OCI-LY7 (cell line): ENCODE measurements around the gene ANKRD22. TPM values are rescaled to one million over a fixed set of nuclear protein-coding genes. Genes with fewer than 3 reads are reported as not detected.

ENCODE experiments used
- BruUV-seq: library from RNA; stranded (reverse); fragments of 400-500 nt; replicated peaks from 2 replicates; lab custom pipeline; 2021; lab: Mats Ljungman, UMichigan
- CTCF ChIA-PET: fragments of 300-600 bp; sonication (Branson Sonifier 250); formaldehyde crosslinking; loops from one replicate; lab custom pipeline; 2022; ENCODE audit warnings: antibody characterized with exemption; ENCODE audit not compliant: unreplicated experiment; lab: Charles Lee
- POLR2A ChIA-PET: fragments of 300-600 bp; sonication (Branson Sonifier 250); formaldehyde crosslinking; loops from one replicate; lab custom pipeline; 2022; ENCODE audit warnings: antibody characterized with exemption; lab: Charles Lee
- DNase-seq: peaks from one replicate; pipeline ENCODE4 v3.0.0-alpha.2; 2015; ENCODE audit warnings: low spot score
- H2AFZ ChIP-seq: fragments of 200-600 bp; sonication (generic), shearing (Covaris generic); 2 replicates; pipeline ENCODE4 v1.6.1; 2014; ENCODE audit warnings: mild to moderate bottlenecking, antibody characterized with exemption, low read length, moderate library complexity
- H3K27ac ChIP-seq: fragments of 200-600 bp; sonication (generic); 2 replicates; pipeline ENCODE4 v1.5.1; 2014; ENCODE audit warnings: mixed run types, low read depth, mild to moderate bottlenecking, moderate library complexity, low read length, inconsistent platforms; ENCODE audit not compliant: poor library complexity, severe bottlenecking
- H3K36me3 ChIP-seq: fragments of 200-600 bp; sonication (generic); 2 replicates; pipeline ENCODE4 v1.6.1; 2014; ENCODE audit warnings: mild to moderate bottlenecking, antibody characterized with exemption, low read length, moderate library complexity, mixed read lengths; ENCODE audit not compliant: insufficient read depth
- H3K4me1 ChIP-seq: fragments of 200-600 bp; sonication (generic); 2 replicates; pipeline ENCODE4 v1.5.1; 2014; ENCODE audit warnings: mild to moderate bottlenecking, low read length; ENCODE audit not compliant: insufficient read depth, poor library complexity, severe bottlenecking
- H3K4me2 ChIP-seq: fragments of 200-600 bp; sonication (generic); 2 replicates; pipeline ENCODE4 v1.6.1; 2014; ENCODE audit warnings: mild to moderate bottlenecking, low read length
- H3K4me3 ChIP-seq: fragments of 200-600 bp; sonication (generic); 2 replicates; pipeline ENCODE4 v1.5.1; 2014; ENCODE audit warnings: mild to moderate bottlenecking, low read depth, low read length; ENCODE audit not compliant: poor library complexity, severe bottlenecking
- H3K79me2 ChIP-seq: fragments of 200-600 bp; sonication (generic); 2 replicates; pipeline ENCODE4 v1.6.1; 2016; ENCODE audit warnings: low read depth, mild to moderate bottlenecking, low read length, moderate library complexity, mixed read lengths; ENCODE audit not compliant: insufficient read depth
- H3K9me2 ChIP-seq: fragments of 200-600 bp; sonication (generic); 2 replicates; pipeline ENCODE4 v1.6.1; 2016; ENCODE audit warnings: mild to moderate bottlenecking, low read length, mixed read lengths; ENCODE audit not compliant: insufficient read depth
- H3K9me3 ChIP-seq: fragments of 200-600 bp; sonication (generic); 2 replicates; pipeline ENCODE4 v1.6.1; 2014; ENCODE audit warnings: mild to moderate bottlenecking, mixed run types, low read length, mixed read lengths
- H4K20me1 ChIP-seq: fragments of 200-600 bp; sonication (generic); 2 replicates; pipeline ENCODE4 v1.6.1; 2014; ENCODE audit warnings: mild to moderate bottlenecking, antibody characterized with exemption, low read length, moderate library complexity, mixed read lengths; ENCODE audit not compliant: insufficient read depth
- CTCF ChIP-seq: fragments of 200-600 bp; sonication (generic); conservative IDR thresholded peaks from 2 replicates; pipeline ENCODE4 v1.5.1; 2014; ENCODE audit warnings: mild to moderate bottlenecking, antibody characterized with exemption, low read length, moderate library complexity, mixed read lengths
- EZH2phosphoT487 ChIP-seq: fragments of 200-600 bp; sonication (generic); IDR thresholded peaks from 2 replicates; pipeline ENCODE4 v1.6.1; 2018; ENCODE audit warnings: low read depth, borderline replicate concordance, mild to moderate bottlenecking, mixed run types, antibody characterized with exemption, low read length, moderate library complexity, mixed read lengths
- intact Hi-C: fragments of 100-400 bp; cut with micrococcal nuclease; formaldehyde crosslinking; loops from one replicate; pipeline ENCODE4 v1.10.0; 2022; ENCODE audit not compliant: unreplicated experiment
- total RNA-seq, 2 experiments: library from RNA; depleted of rRNA in 1 of 2; stranded (reverse); fragments of >200 nt in 1 of 2; shearing (Covaris generic) in 1 of 2; gene quantifications; 2 replicates each; pipeline ENCODE4 v1.2.3, GENCODE V29; 2014 to 2022

ANKRD22 gene
- total RNA-seq, 2 experiments from 2014 or later: not detected

- intact Hi-C loops: no loop called here
- TF ChIP-seq EZH2phosphoT487 (no peak), CTCF (no peak)
- H4K20me1 ChIP-seq: no peaks in the 10 kb centered on the region; the same call in 1 of the 2 replicates
- H2AFZ ChIP-seq: no peak overlapping the region
- peaks cover 83% of the 10 kb centered on the region for H3K79me2 ChIP-seq
- no peaks in the 10 kb centered on the region for H3K9me2 ChIP-seq
- H3K27ac ChIP-seq: no peak overlapping the region
- no TSS peak for BruUV-seq
- POLR2A ChIA-PET: interaction anchor here (0.8 to 2.7 kb wide), 5 partner anchors 9 to 37 kb away, joined by 4 to 21 read pairs (median 10); no protein-coding TSS in a partner anchor
- CTCF ChIA-PET: no interaction called here
- H3K4me3 ChIP-seq: no peak overlapping the region
- peaks cover 61% of the 10 kb centered on the region for H3K4me1 ChIP-seq
- H3K4me2 ChIP-seq: no peak overlapping the region
- DNase-seq: no peak
- no peaks in the 10 kb centered on the region for H3K9me3 ChIP-seq
- H3K36me3 ChIP-seq: peaks cover 52% of the 10 kb centered on the region
Measured at GRCh38 chr10:88895250-88895649, 43.6 kb upstream of the ANKRD22 start.

- POLR2A ChIA-PET: interaction anchor here (0.7 to 17.8 kb wide), 5 partner anchors 6 to 148 kb away, joined by 3 to 201 read pairs (median 4); no protein-coding TSS in a partner anchor
- no peak for TF ChIP-seq EZH2phosphoT487
- TF ChIP-seq CTCF: no peak
- CTCF ChIA-PET: no interaction called here
- Histone ChIP-seq H3K27ac (no peak overlapping the region), H4K20me1 (no peaks in the 10 kb centered on the region; the same call in 1 of the 2 replicates), H3K9me3 (no peaks in the 10 kb centered on the region), H3K4me2 (no peak overlapping the region), H2AFZ (no peak overlapping the region), H3K36me3 (peaks cover 44% of the 10 kb centered on the region), H3K9me2 (no peaks in the 10 kb centered on the region), H3K4me1 (peaks cover 65% of the 10 kb centered on the region), H3K4me3 (no peak overlapping the region), H3K79me2 (peaks cover 85% of the 10 kb centered on the region)
- no TSS peak for BruUV-seq
- no peak for DNase-seq
- intact Hi-C loops: no loop called here
Measured at GRCh38 chr10:88893611-88894010, 42.0 kb upstream of the ANKRD22 start.

- POLR2A ChIA-PET: interaction anchor here (0.9 to 17.8 kb wide), 8 partner anchors 7 to 51 kb away, joined by 3 to 201 read pairs (median 4); partner anchors contain the start of gene STAMBPL1
- H3K4me1 ChIP-seq: peaks cover 65% of the 10 kb centered on the region
- no peak for TF ChIP-seq CTCF
- TF ChIP-seq EZH2phosphoT487: no peak
- no peaks in the 10 kb centered on the region for H3K9me3 ChIP-seq
- DNase-seq: no peak
- no peaks in the 10 kb centered on the region for H3K9me2 ChIP-seq
- CTCF ChIA-PET: interaction anchor here (1.0 kb wide), 1 partner anchor 9 kb away, joined by 3 read pairs; no protein-coding TSS in a partner anchor
- no peaks in the 10 kb centered on the region; the same call in 1 of the 2 replicates for H4K20me1 ChIP-seq
- H3K4me3 ChIP-seq: no peak overlapping the region
- peaks cover 43% of the 10 kb centered on the region for H3K36me3 ChIP-seq
- no peak overlapping the region for H3K27ac ChIP-seq
- H2AFZ ChIP-seq: no peak overlapping the region
- intact Hi-C loops: no loop called here
- H3K4me2 ChIP-seq: no peak overlapping the region
- H3K79me2 ChIP-seq: peaks cover 85% of the 10 kb centered on the region
- no TSS peak for BruUV-seq
Measured at GRCh38 chr10:88892222-88892967, 40.8 kb upstream of the ANKRD22 start.
